Cerebellar cortex (tissue), 1 donor: ENCODE measurements around the gene NEGR1.

Experiments used
- DNase-seq: peaks from one replicate; pipeline ENCODE4 v3.0.0-alpha.2; 2015; ENCODE audit warnings: low spot score

Gene NEGR1

DNA sequence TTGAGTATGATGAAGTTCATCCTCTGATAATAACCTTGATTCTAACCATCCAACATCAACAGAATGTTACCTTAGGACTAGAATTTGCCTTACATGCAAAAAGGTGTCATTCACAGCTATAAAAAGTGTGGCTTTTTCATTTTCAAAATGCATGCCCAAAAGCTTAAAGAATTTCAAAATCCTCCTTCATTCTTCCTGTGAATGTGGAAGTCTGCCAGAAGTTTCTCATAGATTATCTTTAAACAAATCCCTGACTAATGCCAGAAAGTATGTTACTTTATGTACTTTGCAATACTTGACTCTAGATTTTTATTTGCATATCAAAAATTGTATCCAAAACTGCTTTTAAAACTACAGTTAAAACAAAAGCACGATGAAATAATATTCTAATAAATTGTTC is 930.9 kb downstream of the NEGR1 start:
- no peak for DNase-seq

DNA sequence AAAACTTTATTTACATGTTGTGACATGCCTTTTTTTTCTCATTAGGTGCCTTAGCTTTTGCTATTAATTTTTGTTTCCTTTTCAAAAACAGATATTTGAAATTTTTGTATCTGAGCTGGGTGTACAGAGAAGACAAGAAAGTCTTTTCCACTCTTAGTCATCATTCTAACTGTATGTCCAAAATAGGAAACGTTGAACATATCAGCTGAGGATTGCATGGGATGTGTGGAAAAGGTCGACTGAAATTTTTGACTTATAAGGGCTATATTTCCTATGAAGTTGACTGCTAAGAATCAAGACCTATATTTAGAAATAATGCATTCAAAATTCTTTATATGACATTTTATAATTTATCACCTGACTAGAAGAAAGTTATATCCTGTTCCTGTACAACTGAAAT is 931.5 kb downstream of the NEGR1 start:
- no peak for DNase-seq

DNA sequence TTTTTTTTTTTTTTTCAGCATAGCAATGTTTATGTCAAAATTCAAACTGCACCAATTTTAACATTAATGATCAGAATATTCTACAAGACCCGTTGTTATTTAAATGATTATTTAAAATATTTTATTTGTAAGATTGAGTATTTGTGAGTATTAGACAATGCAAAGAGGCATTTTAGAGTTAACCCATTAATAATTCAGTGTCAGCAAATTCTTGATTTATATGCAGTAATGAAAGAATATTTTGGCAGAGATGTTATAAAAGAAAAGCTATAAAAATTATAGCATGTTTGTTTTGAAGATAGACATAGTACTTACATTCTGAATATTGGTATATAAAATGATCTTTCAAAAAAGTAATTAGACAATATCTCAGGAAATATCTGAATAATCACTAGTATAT is 932.0 kb downstream of the NEGR1 start:
- DNase-seq = no peak
